BJ (cell line): Measurements from ENCODE around the gene STMP1. TPM values are rescaled to one million over a fixed set of nuclear protein-coding genes. Genes with fewer than 3 reads are reported as not detected.

Experiments used
- CTCF ChIA-PET: fragments of 350-600 bp; formaldehyde crosslinking; extraction: SDS; loops from one replicate; lab custom pipeline; 2021; ENCODE audit warnings: antibody characterized with exemption, inconsistent platforms; lab: Yijun Ruan, JAX
- POLR2A ChIA-PET: fragments of 300-600 bp; sonication (Branson Sonifier 250); formaldehyde crosslinking; extraction: SDS; loops from one replicate; lab custom pipeline; 2021; ENCODE audit warnings: antibody characterized with exemption; lab: Charles Lee
- DNase-seq: peaks from one replicate; pipeline ENCODE4 v3.0.0-alpha.2; 2011; ENCODE audit warnings: low read depth
- H3K27me3 ChIP-seq: 2 replicates; pipeline ENCODE4 v1.6.0; 2011; ENCODE audit warnings: low read length; ENCODE audit not compliant: control insufficient read depth, insufficient read depth
- H3K36me3 ChIP-seq: 2 replicates; pipeline ENCODE4 v1.5.1; 2011; ENCODE audit warnings: low read length; ENCODE audit not compliant: control insufficient read depth, insufficient read depth
- H3K4me3 ChIP-seq: 2 replicates; pipeline ENCODE4 v1.5.1; 2011; ENCODE audit warnings: low read depth, mild to moderate bottlenecking, control low read depth, low read length
- CTCF ChIP-seq: IDR thresholded peaks from 2 replicates; pipeline ENCODE4 v1.5.1; 2011; ENCODE audit warnings: low read depth, mild to moderate bottlenecking, control low read depth, inconsistent platforms, low read length, moderate library complexity; ENCODE audit not compliant: insufficient read depth
- polyA plus RNA-seq: library from polyadenylated mRNA; depleted of rRNA; stranded (reverse); fragments of >200 nt; gene quantifications from 2 replicates; pipeline ENCODE4 v1.2.3, GENCODE V29; 2011

STMP1 gene
- polyA plus RNA-seq, 1 experiment: 17.0 TPM

- Histone ChIP-seq H3K36me3 (no peaks in the 10 kb centered on the region), H3K27me3 (no peaks in the 10 kb centered on the region), H3K4me3 (no peak overlapping the region)
- no peak for DNase-seq
- ChIA-PET POLR2A (no interaction called here), CTCF (interaction anchor here (1.2 kb wide), 1 partner anchor 17 kb away, joined by 3 read pairs; no protein-coding TSS in a partner anchor)
- TF ChIP-seq CTCF: no peak
Measured at GRCh38 chr7:135693558-135693957, 31.2 kb downstream of the STMP1 start.

GRCh38 chr7:135697276-135698049 is 35.1 kb downstream of the STMP1 start:
- H3K4me3 ChIP-seq: no peak overlapping the region
- no peak for TF ChIP-seq CTCF
- no peaks in the 10 kb centered on the region for H3K27me3 ChIP-seq
- DNase-seq: no peak
- H3K36me3 ChIP-seq: no peaks in the 10 kb centered on the region
- POLR2A ChIA-PET: no interaction called here
- CTCF ChIA-PET: interaction anchor here (0.6 to 1.3 kb wide), 3 partner anchors 10 to 25 kb away, joined by 3 to 4 read pairs (median 4); no protein-coding TSS in a partner anchor

GRCh38 chr7:135704074-135704473 is 41.8 kb downstream of the STMP1 start:
- no peak for DNase-seq
- CTCF ChIA-PET: interaction anchor here (0.5 to 1.3 kb wide), 5 partner anchors 9 to 94 kb away, joined by 3 read pairs; no protein-coding TSS in a partner anchor
- Histone ChIP-seq H3K36me3 (no peaks in the 10 kb centered on the region), H3K4me3 (no peak overlapping the region), H3K27me3 (no peaks in the 10 kb centered on the region)
- POLR2A ChIA-PET: no interaction called here
- TF ChIP-seq CTCF: 0 out of 2 replicates have a peak, but pooled peaks have one; percentile 15

GRCh38 chr7:135704698-135705097 is 42.4 kb downstream of the STMP1 start:
- Histone ChIP-seq H3K36me3 (no peaks in the 10 kb centered on the region), H3K27me3 (no peaks in the 10 kb centered on the region), H3K4me3 (no peak overlapping the region)
- CTCF ChIA-PET: interaction anchor here (0.5 to 1.3 kb wide), 6 partner anchors 9 to 93 kb away, joined by 3 to 4 read pairs (median 3); partner anchors contain the start of gene STMP1
- DNase-seq: no peak
- POLR2A ChIA-PET: no interaction called here
- TF ChIP-seq CTCF: no peak

GRCh38 chr7:135706038-135706742 is 43.9 kb downstream of the STMP1 start:
- Histone ChIP-seq H3K4me3 (no peak overlapping the region), H3K27me3 (no peaks in the 10 kb centered on the region), H3K36me3 (no peaks in the 10 kb centered on the region)
- TF ChIP-seq CTCF: no peak
- CTCF ChIA-PET: interaction anchor here (0.5 to 1.1 kb wide), 3 partner anchors 11 to 1132 kb away, joined by 3 read pairs; no protein-coding TSS in a partner anchor
- DNase-seq: no peak
- POLR2A ChIA-PET: no interaction called here
